Measurements from ENCODE around the gene SLC10A7.

SLC10A7 gene

DNA sequence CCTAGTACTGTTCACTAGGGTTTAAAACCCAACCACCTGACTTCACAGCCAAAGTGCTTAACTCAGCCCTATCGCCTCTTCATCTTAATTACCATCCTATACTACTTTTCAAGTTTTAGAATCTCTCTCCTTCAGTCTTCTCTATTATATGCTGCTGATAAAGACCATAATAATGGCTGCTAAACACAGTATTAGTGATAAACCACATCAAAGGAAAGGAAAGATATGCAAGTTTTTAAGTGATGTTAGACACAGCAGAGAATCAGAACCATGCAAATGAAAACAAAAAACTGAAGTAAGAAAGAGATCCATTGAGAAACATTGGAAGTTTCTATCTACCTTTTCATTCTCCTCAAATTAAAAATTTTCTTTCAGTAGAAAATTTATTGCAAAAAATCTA lies 206.6 kb downstream of the SLC10A7 start:
- Histone ChIP-seq H3K4me1 (ENCODE audit: insufficient read depth, low read length) (no peaks in the 10 kb centered on the region), H3K36me3 (ENCODE audit: insufficient read depth, low read length) (no peaks in the 10 kb centered on the region), H3K9me3 (ENCODE audit: control insufficient read depth, insufficient read depth, low read length) (no peaks in the 10 kb centered on the region), H3K9ac (ENCODE audit: low read depth, low read length) (no peak overlapping the region)

DNA sequence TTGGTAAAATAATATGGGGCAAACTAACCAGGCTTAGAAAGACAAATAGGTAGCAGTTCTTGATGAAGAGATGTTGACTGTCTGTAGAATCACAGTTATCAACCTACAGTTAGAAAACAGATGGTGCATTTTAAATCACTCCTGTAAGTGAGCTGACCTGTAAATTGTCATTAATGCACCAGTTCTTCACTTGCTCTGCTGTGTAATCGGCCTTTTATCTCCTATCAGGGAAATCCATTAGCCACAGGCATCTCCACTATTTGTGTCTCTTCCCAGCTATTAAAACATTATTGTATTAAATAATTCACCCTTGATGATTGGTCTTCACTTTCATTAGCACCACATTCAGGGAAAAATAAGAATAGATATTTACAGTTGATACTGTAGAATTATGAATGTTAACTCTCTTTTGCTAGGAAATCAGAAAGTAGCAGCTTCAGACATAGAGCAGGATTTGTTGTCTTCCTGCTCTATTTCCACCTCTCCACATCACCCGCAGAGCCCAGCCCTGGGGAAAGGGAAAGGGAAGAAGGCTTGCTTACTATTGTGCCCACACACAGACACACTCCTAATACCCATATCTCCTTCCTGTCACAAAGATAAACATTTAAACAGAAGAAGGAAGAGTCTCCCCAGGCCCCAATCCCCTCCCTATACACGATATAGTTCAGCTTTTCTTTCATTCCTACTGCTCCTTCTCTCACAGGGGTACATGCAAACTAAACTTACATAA lies 210.3 kb downstream of the SLC10A7 start:
- no peak overlapping the region for H3K9ac ChIP-seq (ENCODE audit: low read depth, low read length)
- no peaks in the 10 kb centered on the region for H3K9me3 ChIP-seq (ENCODE audit: control insufficient read depth, insufficient read depth, low read length)
- H3K4me1 ChIP-seq (ENCODE audit: insufficient read depth, low read length) = no peaks in the 10 kb centered on the region
- H3K36me3 ChIP-seq (ENCODE audit: insufficient read depth, low read length) = no peaks in the 10 kb centered on the region

DNA sequence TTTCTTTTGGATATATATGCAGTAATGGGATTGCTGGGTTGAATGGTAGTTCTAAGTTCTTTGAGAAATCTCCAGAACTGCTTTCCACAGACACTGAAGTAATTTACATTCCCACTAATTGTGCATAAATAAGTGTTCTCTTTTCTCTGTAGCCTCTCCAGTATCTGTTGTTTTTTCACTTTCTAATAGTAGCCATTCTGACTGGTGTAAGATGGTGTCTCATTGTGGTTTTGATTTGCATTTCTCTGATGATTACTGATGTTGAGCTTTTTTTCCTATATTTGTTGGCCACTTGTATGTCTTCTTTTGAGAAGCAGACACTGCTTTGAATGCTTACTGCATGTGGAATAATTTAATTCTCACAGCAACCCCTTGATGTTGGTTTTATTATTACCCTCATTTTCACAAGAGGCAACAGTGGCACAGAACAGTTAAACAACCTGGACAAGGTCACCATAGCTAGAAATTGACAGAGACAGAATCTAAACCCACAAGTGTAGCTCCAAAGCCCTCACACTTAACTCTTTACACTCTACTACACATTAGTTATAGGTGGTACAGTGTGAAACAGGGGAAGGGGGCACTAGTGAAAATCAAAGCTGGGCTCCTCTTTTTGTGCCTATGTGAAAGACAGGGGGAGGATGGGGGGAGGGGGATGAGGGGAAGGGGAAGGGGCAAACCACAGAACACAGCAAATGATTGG lies 211.3 kb downstream of the SLC10A7 start:
- Histone ChIP-seq H3K9ac (ENCODE audit: low read depth, low read length) (no peak overlapping the region), H3K9me3 (ENCODE audit: control insufficient read depth, insufficient read depth, low read length) (no peaks in the 10 kb centered on the region), H3K4me1 (ENCODE audit: insufficient read depth, low read length) (no peaks in the 10 kb centered on the region), H3K36me3 (ENCODE audit: insufficient read depth, low read length) (no peaks in the 10 kb centered on the region)

DNA sequence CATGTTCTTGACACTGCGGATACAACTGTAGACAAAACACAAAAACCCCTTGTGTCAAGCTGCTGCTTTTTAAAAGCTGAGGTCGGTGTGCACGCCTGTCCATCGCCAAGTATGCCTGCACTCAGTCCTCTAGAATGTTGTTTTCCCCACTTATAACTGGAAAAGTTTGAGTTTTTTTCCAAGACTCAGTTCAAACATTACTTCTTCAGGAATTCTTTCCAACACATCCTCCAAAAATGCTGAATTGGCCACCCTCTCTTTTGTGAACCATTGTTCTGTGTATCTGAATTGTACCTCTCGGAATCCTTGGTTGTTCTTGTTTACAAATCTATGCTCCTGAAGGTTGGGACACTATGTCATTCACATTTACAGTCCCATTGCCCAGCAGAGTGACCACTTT lies 212.8 kb downstream of the SLC10A7 start:
- H3K36me3 ChIP-seq (ENCODE audit: insufficient read depth, low read length) = no peaks in the 10 kb centered on the region
- H3K4me1 ChIP-seq (ENCODE audit: insufficient read depth, low read length) = no peaks in the 10 kb centered on the region
- no peak overlapping the region for H3K9ac ChIP-seq (ENCODE audit: low read depth, low read length)
- H3K9me3 ChIP-seq (ENCODE audit: control insufficient read depth, insufficient read depth, low read length) = no peaks in the 10 kb centered on the region

DNA sequence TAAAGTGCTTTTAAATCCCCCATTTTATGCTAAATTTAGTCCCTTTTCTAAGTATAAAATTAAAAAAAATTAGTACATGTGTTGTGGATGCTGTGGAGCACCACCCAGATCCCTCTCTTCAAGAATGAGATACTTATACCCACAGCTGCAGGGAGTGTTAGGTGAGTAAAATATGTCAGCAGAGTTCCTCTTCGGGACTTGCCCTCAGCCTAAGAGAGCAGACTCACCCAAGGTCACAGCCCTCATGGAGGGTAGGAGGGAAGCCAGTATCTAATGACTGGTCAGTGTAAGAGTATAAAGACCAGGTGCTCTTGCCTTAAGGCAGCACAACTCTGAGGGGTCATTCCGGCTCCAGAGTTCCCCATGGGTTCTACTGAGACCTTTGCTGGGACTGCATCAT lies 218.9 kb downstream of the SLC10A7 start:
- H3K9ac ChIP-seq (ENCODE audit: low read depth, low read length) = no peak overlapping the region
- H3K4me1 ChIP-seq (ENCODE audit: insufficient read depth, low read length) = no peaks in the 10 kb centered on the region
- H3K36me3 ChIP-seq (ENCODE audit: insufficient read depth, low read length) = no peaks in the 10 kb centered on the region
- H3K9me3 ChIP-seq (ENCODE audit: control insufficient read depth, insufficient read depth, low read length) = no peaks in the 10 kb centered on the region

DNA sequence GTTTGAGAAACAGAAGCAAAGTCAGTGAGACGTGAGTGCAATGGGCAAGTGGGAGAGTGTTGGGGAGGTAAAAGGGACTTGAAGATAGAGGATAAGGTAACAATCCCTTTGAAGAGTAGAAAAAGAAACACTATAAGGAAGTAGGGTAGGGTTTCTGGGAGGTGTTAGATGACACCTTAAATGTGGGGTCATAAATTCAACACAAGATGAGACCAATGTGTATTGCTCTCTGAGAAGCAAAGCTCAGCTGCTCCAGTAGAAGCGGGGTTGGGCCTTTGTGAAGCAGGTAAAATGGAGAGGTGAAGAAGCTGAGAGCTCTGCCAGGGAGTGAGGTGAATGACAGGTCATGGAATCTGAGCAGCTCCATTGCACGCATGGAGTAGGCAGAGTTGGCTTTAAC lies 222.1 kb downstream of the SLC10A7 start:
- Histone ChIP-seq H3K36me3 (ENCODE audit: insufficient read depth, low read length) (no peaks in the 10 kb centered on the region), H3K4me1 (ENCODE audit: insufficient read depth, low read length) (no peaks in the 10 kb centered on the region), H3K9ac (ENCODE audit: low read depth, low read length) (no peak overlapping the region), H3K9me3 (ENCODE audit: control insufficient read depth, insufficient read depth, low read length) (no peaks in the 10 kb centered on the region)

DNA sequence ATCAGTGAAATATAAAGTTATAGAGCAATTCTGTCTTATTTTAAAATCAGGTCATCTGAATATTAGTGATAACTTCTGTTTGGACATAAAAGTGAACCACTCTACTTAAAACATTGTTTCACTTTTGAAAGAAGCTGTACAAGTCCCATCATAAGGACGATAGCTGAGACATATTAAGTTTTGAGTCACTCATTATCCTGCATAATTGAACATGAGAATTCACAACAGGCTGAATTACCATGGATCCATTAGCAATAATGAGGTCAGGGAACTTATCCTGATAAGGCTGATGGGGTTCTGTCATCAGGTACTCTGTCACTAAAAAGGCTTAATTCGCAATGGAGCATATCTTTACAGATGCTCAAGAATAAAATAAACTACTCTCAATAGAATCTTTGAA lies 227.0 kb downstream of the SLC10A7 start:
- Histone ChIP-seq H3K9me3 (ENCODE audit: control insufficient read depth, insufficient read depth, low read length) (no peaks in the 10 kb centered on the region), H3K4me1 (ENCODE audit: insufficient read depth, low read length) (no peaks in the 10 kb centered on the region)

DNA sequence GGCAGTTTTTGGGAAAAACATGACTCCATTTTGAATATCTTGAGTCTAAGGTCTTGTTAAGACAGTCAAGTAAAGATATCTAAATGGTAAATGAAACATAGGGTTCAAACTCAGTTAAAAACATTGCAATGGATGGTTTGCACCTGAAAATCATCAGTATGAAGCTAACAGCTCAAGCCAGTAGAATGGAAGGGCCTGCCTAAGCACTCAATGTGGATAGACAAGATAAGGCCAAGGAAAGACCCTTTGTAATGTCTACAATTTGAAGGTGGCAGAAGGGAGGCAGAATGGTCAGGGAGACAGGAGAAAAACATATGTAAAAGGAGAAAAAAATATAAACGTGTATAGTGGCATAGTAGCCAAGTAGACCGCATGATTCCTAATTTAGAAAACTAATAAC lies 229.2 kb downstream of the SLC10A7 start:
- Histone ChIP-seq H3K9ac (ENCODE audit: low read depth, low read length) (no peak overlapping the region), H3K9me3 (ENCODE audit: control insufficient read depth, insufficient read depth, low read length) (no peaks in the 10 kb centered on the region), H3K36me3 (ENCODE audit: insufficient read depth, low read length) (no peaks in the 10 kb centered on the region), H3K4me1 (ENCODE audit: insufficient read depth, low read length) (no peaks in the 10 kb centered on the region)

More for the DNA sequence above, 227.0 kb downstream of the SLC10A7 start:
- Histone ChIP-seq H3K9ac (ENCODE audit: low read depth, low read length) (no peak overlapping the region), H3K36me3 (ENCODE audit: insufficient read depth, low read length) (no peaks in the 10 kb centered on the region)

DNA sequence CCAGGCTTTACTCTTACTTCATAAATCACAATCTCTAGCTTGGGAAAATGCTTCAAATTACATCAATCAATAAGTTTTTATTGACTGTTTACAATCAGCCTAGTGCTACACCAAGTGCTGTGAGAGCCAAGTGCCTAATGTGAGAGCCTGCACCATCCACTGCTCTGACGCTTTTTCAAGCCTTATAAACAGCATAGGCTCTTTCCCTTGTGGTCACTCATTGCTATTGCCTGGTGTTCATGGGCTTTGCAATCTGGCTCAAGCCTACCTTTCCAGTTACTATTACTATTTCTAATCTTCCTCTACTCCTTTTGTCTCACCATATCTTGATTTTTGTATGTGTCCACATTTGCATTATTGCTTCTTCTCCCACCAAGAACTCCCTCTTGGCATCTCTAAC lies 230.4 kb downstream of the SLC10A7 start:
- H3K36me3 ChIP-seq (ENCODE audit: insufficient read depth, low read length) = no peaks in the 10 kb centered on the region
- no peaks in the 10 kb centered on the region for H3K4me1 ChIP-seq (ENCODE audit: insufficient read depth, low read length)
- H3K9ac ChIP-seq (ENCODE audit: low read depth, low read length) = no peak overlapping the region
- no peaks in the 10 kb centered on the region for H3K9me3 ChIP-seq (ENCODE audit: control insufficient read depth, insufficient read depth, low read length)

DNA sequence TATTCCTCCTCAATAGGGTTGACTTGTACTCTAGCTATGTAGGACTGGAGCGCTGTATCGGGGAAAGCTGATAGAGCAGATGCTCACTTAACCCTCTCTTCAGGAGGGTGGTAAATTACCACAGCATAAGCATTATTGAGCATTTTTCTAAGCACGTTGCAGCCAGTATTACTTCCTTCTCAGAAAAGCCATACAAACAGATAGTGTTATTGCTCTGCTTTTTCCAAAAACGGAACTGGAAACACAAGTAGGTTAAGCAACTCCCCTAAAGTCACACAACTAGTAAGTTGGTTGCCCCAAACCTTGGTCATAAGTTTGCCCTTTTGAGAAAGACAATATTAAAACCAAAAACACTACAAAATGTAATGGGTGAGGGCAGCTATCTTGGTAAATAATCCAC lies 233.5 kb downstream of the SLC10A7 start:
- no peaks in the 10 kb centered on the region for H3K36me3 ChIP-seq (ENCODE audit: insufficient read depth, low read length)

DNA sequence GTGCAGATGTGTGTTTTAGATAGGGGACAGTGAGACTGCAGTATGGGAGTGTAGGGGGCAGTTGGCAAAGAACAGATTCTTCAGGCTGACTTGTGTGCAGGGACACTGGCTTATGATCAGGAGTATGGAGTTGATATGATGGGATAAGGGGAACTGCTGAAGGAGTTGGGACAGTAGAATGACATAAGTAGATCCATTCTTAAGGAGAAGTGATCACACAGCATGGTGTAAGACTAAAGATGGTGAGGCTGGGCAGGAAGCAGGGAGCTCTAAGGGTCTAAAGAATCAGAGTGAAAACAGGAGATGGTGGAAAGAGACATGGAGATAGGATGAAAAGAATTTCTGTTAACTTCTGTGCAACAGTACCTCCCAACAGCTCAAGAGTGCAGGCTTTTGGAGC lies 236.7 kb downstream of the SLC10A7 start:
- H3K36me3 ChIP-seq (ENCODE audit: insufficient read depth, low read length) = no peaks in the 10 kb centered on the region
- no peaks in the 10 kb centered on the region for H3K4me1 ChIP-seq (ENCODE audit: insufficient read depth, low read length)
- H3K9ac ChIP-seq (ENCODE audit: low read depth, low read length) = no peak overlapping the region
- no peaks in the 10 kb centered on the region for H3K9me3 ChIP-seq (ENCODE audit: control insufficient read depth, insufficient read depth, low read length)

More for the DNA sequence above, 233.5 kb downstream of the SLC10A7 start:
- Histone ChIP-seq H3K9me3 (ENCODE audit: control insufficient read depth, insufficient read depth, low read length) (no peaks in the 10 kb centered on the region), H3K9ac (ENCODE audit: low read depth, low read length) (no peak overlapping the region), H3K4me1 (ENCODE audit: insufficient read depth, low read length) (no peaks in the 10 kb centered on the region)

DNA sequence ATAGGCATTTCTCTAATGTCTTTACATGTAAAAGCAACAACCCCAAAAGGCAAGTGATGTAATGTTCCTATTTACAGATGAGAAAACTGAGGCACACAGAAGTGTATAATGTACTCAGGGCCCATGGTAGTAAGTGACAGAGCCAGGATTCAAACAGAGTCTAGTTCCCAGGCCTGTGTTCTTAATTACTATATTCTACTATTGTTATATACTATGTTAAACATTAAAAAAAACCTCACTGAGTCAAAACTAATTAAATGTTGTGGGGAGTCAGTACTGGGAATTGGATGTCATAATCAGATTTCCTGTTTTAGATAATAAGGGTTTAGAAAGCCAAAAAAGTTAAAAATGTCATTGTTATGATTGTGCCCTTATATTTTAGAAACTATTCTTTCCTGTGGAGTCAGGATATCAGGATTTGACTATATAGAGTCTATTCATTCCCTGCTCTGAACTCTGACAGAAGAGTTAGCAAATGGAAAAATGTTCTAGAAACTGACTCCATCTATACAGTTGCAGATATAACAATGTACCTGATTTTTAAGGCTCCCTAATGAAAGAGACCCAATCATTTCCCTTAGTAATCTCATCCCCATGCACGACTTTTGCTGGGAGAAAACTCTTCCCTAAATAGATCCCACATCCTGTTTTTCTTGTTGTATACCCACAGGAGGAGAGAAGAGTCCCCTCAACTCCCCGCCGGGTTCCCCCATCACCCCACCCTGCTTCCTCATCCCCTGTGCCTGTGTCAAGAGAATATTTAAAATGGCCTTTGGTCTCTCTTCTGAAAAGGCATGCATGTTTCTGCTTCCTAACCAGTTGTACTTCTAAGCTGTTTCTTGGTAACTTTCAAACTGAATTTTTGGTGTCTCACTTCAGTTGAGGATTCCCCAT lies 237.7 kb downstream of the SLC10A7 start:
- no peaks in the 10 kb centered on the region for H3K4me1 ChIP-seq (ENCODE audit: insufficient read depth, low read length)
- H3K9me3 ChIP-seq (ENCODE audit: control insufficient read depth, insufficient read depth, low read length) = no peaks in the 10 kb centered on the region
- H3K9ac ChIP-seq (ENCODE audit: low read depth, low read length) = no peak overlapping the region
- H3K36me3 ChIP-seq (ENCODE audit: insufficient read depth, low read length) = no peaks in the 10 kb centered on the region

DNA sequence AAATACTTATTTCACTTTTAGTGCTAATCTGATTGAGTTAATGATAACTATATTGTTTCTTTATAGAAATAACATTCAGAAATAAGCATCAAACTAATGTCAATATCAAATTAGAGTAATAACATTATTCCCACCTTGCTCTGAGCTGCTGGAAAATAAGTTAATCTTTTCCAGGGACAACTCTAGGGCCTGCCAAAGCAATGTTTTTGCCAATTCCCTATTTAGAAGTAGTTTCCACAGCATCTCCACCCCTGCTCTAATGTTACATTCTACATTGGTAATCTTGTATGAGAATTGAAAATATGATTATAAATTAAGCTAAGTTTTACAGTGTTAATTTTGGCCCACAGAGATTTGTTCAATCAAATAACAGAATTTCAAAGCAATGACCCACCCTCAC lies 239.1 kb downstream of the SLC10A7 start:
- H3K9ac ChIP-seq (ENCODE audit: low read depth, low read length) = no peak overlapping the region
- no peaks in the 10 kb centered on the region for H3K9me3 ChIP-seq (ENCODE audit: control insufficient read depth, insufficient read depth, low read length)
- no peaks in the 10 kb centered on the region for H3K36me3 ChIP-seq (ENCODE audit: insufficient read depth, low read length)
- no peaks in the 10 kb centered on the region for H3K4me1 ChIP-seq (ENCODE audit: insufficient read depth, low read length)

DNA sequence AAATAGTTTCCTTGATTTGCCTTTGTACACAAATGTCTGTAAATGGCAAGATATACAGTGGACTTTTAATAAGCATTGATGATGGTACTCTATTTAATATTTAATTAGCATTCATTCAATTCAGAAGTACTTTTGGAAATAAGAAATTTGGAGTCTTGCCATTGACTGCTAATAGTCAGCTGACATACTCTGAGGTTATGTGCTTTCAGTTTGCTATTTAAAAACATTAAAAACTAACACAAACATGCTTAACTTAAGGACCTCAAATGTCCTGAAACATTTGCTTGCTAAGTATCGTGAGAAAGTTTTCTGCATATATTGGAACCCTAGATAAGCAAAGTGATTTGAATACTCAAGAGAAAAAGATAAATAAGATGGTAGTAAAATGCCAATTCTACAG lies 242.8 kb downstream of the SLC10A7 start:
- H3K36me3 ChIP-seq (ENCODE audit: insufficient read depth, low read length) = no peaks in the 10 kb centered on the region

More for the DNA sequence above, 242.8 kb downstream of the SLC10A7 start:
- no peaks in the 10 kb centered on the region for H3K9me3 ChIP-seq (ENCODE audit: control insufficient read depth, insufficient read depth, low read length)
- no peak overlapping the region for H3K9ac ChIP-seq (ENCODE audit: low read depth, low read length)
- no peaks in the 10 kb centered on the region for H3K4me1 ChIP-seq (ENCODE audit: insufficient read depth, low read length)
